BJ (cell line): Measurements from ENCODE around the gene CPLANE2. TPM values are rescaled to one million over a fixed set of nuclear protein-coding genes. Genes with fewer than 3 reads are reported as not detected.
"Not testable (repeated sequence)": the region's sequence is repeated elsewhere in the genome, so short reads cannot be mapped to it uniquely, and the experiment has no call there.

ENCODE experiments used
- CTCF ChIA-PET: fragments of 350-600 bp; formaldehyde crosslinking; extraction: SDS; loops from one replicate; lab custom pipeline; 2021; ENCODE audit warnings: antibody characterized with exemption, inconsistent platforms; lab: Yijun Ruan, JAX
- POLR2A ChIA-PET: fragments of 300-600 bp; sonication (Branson Sonifier 250); formaldehyde crosslinking; extraction: SDS; loops from one replicate; lab custom pipeline; 2021; ENCODE audit warnings: antibody characterized with exemption; lab: Charles Lee
- DNase-seq: peaks from one replicate; pipeline ENCODE4 v3.0.0-alpha.2; 2011; ENCODE audit warnings: low read depth
- H3K27me3 ChIP-seq: 2 replicates; pipeline ENCODE4 v1.6.0; 2011; ENCODE audit warnings: low read length; ENCODE audit not compliant: control insufficient read depth, insufficient read depth
- H3K36me3 ChIP-seq: 2 replicates; pipeline ENCODE4 v1.5.1; 2011; ENCODE audit warnings: low read length; ENCODE audit not compliant: control insufficient read depth, insufficient read depth
- H3K4me3 ChIP-seq: 2 replicates; pipeline ENCODE4 v1.5.1; 2011; ENCODE audit warnings: low read depth, mild to moderate bottlenecking, control low read depth, low read length
- CTCF ChIP-seq: IDR thresholded peaks from 2 replicates; pipeline ENCODE4 v1.5.1; 2011; ENCODE audit warnings: low read depth, mild to moderate bottlenecking, control low read depth, inconsistent platforms, low read length, moderate library complexity; ENCODE audit not compliant: insufficient read depth
- polyA plus RNA-seq: library from polyadenylated mRNA; depleted of rRNA; stranded (reverse); fragments of >200 nt; gene quantifications from 2 replicates; pipeline ENCODE4 v1.2.3, GENCODE V29; 2011

CPLANE2 gene
- polyA plus RNA-seq, 1 experiment = 8.3 TPM

GRCh38 chr1:16196874-16197273, 40.1 kb downstream of the CPLANE2 start:
- DNase-seq = no peak
- TF ChIP-seq CTCF = no peak
- Histone ChIP-seq H3K36me3 (peaks cover 4% of the 10 kb centered on the region), H3K4me3 (no peak overlapping the region), H3K27me3 (no peaks in the 10 kb centered on the region)
- POLR2A ChIA-PET = no interaction called here
- CTCF ChIA-PET = interaction anchor here (0.9 to 1.2 kb wide), 2 partner anchors 114 to 118 kb away, joined by 3 to 5 read pairs; no protein-coding TSS in a partner anchor

- H3K27me3 ChIP-seq, DNase-seq, H3K4me3 ChIP-seq, POLR2A ChIA-PET, H3K36me3 ChIP-seq: not testable (repeated sequence)
- CTCF ChIA-PET = interaction anchor here (0.6 to 1.2 kb wide), 4 partner anchors 57 to 332 kb away, joined by 3 to 5 read pairs (median 3); no protein-coding TSS in a partner anchor
Observed at GRCh38 chr1:16196139-16196538, 40.8 kb downstream of the CPLANE2 start.

- no peaks in the 10 kb centered on the region for H3K27me3 ChIP-seq
- POLR2A ChIA-PET = no interaction called here
- DNase-seq = no peak
- CTCF ChIA-PET = interaction anchor here (0.6 to 1.2 kb wide), 5 partner anchors 10 to 366 kb away, joined by 3 read pairs; no protein-coding TSS in a partner anchor
- no peak for TF ChIP-seq CTCF
- H3K36me3 ChIP-seq = no peaks in the 10 kb centered on the region
- no peak overlapping the region for H3K4me3 ChIP-seq
Observed at GRCh38 chr1:16195518-16195905, 41.5 kb downstream of the CPLANE2 start.

- Histone ChIP-seq H3K4me3 (no peak overlapping the region), H3K36me3 (no peaks in the 10 kb centered on the region), H3K27me3 (no peaks in the 10 kb centered on the region)
- CTCF ChIA-PET = interaction anchor here (4.0 to 16.8 kb wide), 2 partner anchors 51 to 115 kb away, joined by 20 to 584 read pairs; partner anchors contain the start of gene FAM131C
- DNase-seq = no peak
- POLR2A ChIA-PET = no interaction called here
- no peak for TF ChIP-seq CTCF
Observed at GRCh38 chr1:16191916-16192546, 45.0 kb downstream of the CPLANE2 start.

- no peak overlapping the region for H3K4me3 ChIP-seq
- ChIA-PET CTCF (interaction anchor here (0.9 to 16.8 kb wide), 4 partner anchors 24 to 114 kb away, joined by 3 to 584 read pairs (median 17); partner anchors contain the start of gene FAM131C), POLR2A (no interaction called here)
- DNase-seq = no peak
- TF ChIP-seq CTCF = no peak
- H3K36me3 ChIP-seq = no peaks in the 10 kb centered on the region
- H3K27me3 ChIP-seq = no peaks in the 10 kb centered on the region
Observed at GRCh38 chr1:16191309-16191708, 45.7 kb downstream of the CPLANE2 start.
